Glomerular visceral epithelial cell (primary cell): ENCODE results near the gene MRTO4.
A peak's percentile ranks its signal among the peaks of the same experiment; 100 is the strongest.
"Not testable (repeated sequence)": the region's sequence is repeated elsewhere in the genome, so short reads cannot be mapped to it uniquely, and the experiment has no call there.

ENCODE experiments used
- DNase-seq: peaks from one replicate; pipeline ENCODE4 v3.0.0-alpha.2; 2016; ENCODE audit errors: extremely low spot score

Gene MRTO4

DNA sequence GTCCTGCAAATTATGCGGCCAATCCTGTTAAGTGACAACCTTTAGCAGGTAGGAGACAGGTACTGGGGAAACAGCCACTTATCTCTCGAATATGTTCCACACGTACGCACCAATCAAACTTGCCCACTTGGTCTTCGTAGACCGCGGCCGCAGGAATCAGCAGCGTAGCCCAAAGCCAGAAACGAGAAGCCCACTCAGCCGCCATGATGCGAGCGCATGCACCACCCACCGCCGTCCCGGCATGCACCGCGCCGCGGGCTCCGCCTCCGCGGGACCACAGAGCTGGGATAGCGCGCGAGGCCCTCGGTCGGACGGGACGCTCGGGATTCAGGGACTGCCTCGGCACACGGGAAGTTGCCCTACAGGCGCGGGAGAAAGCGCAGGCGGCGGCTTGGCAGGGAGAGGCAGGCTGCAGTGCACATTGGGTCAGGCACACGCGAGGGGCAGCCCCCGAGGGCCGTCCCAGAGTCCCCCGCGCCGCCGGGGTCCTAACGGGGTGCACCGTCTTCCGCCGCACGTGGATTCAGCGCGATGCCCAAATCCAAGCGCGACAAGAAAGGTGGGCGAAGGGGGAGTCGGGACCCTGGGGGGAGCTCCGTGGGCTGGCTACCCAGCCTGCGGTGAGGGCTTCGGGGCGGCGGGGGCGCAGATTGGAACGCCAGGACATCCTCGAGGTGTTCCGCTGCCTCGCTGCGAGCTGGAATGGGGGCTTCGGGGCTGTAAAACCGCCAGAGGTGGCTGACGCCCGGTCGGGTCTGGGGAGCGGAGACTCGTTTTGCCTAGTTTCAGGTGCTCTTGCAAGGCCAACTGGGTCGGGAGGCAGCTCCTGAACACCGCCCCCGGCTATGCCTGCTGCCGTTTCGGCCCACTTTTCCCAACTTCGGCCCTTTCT lies at the start of gene MRTO4, which contains the start of gene EMC1:
MRTO4 (plus strand) TSS at position 501 of the 892 bp plus-strand sequence; CDS start at position 532, 31 bp downstream.
EMC1 (minus strand) TSS at position 220 of the 892 bp plus-strand sequence; CDS start at position 205, 15 bp downstream.
- DNase-seq: peak; percentile 84

DNA sequence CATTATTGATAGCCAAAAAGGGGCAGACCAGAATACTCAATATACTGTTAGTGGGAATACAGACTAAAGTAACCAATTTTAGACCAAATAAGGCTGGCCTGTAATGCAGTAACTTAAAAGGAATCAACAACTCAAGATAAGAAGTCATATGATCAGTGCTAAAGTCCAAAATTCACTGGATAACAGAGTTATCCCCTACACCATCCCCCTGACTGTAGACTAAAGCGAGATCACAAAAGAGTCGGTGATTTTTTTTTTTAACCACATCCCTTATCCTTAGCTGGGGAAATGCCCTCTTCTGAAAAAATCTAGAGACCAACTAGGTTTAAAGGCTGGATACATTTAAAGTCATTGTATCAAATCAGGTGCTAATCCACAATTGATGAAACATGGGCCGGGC lies 49.2 kb upstream of the MRTO4 start:
- DNase-seq: no peak

DNA sequence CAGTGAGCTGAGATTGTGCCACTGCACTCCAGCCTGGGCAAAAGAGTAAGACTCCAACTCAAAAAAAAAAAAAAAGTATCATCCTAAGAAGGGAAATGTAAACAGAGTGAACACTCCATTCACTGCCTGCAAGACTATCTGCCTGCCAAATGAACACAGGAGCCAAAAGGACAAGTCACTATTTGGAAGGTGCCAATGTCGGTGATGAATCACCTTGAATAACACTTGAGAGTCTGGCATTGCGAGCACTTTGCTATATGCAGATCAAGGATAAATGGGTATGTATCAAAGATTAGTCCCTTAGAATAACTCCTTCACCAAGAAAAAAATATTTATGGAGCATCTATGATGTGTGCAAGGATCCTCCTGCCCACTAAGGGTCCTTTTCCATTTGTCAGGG lies 48.2 kb upstream of the MRTO4 start:
- peak; percentile 39 for DNase-seq

DNA sequence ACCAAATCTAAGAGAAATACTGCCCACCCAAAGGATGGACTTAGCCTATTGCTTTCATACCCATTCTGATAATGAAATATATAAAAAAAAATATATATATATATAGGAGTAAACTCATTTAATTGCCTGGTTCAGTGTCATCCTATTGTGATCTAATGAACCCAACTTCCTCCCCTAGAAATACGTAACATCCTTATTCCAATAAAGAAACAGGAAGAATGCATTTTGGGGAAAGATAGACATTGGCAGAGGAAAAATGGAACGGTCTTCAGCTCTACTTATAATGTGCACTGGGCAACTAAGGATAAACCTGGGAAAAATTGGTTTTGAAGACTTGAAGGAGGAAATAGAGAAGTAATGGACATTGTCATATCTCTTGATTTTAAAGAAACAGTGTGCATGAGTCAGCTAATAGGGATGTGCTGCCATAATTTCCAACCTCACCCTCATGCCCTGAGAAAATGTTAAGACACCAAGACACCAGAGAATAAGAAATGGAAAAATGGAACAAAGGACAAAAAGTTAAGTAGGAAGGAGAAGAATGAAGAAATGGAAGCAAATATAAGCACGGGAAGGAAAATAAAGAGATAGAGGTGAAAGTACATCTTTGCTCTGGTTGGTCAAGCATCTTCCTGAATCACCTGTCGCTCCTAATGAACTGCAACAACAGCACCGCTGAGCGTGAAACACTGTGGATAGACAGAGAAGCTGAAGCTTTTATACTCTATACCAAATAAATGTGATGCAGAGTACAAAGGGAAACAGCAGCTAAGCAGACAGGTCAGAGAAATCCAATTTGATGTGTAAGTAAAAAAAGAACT lies 46.9 kb upstream of the MRTO4 start:
- no peak for DNase-seq

DNA sequence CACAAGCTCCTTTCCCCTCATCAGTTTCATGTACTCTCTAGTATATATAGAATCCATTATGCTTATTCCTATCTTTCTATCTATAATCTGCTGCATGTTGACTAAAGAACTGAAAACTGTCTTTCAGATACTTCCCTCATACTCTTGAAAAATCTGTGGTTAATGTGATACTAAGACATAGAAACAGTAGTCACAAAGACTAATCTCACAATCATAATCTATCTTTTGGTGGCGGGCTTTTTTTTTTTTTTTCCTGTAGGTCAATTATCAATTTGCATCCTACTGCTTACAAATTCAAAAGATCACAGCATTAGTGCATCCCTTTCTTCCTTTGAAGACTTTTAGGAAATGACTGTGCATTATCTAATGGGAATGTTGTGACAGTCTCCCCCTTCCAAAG lies 46.2 kb upstream of the MRTO4 start:
- no peak for DNase-seq

DNA sequence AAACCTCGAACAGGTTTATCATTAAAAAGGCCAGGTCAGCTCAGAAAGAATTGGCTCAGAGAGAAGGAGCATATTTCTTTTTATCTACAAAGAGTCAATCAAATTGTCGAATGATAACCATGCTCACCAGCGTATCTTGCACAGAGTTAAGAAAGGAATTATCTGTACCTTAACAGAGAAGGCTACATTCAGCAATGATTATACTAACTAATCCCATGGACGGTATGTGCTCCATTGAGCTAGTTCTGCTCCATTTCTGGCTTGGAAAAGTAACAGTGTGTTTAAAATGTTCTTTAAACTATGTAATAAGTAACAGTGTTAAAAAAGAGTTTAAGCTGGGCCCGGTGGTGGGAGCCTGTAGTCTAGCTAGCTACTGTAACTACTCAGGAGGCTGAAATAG lies 45.8 kb upstream of the MRTO4 start:
- no peak for DNase-seq

DNA sequence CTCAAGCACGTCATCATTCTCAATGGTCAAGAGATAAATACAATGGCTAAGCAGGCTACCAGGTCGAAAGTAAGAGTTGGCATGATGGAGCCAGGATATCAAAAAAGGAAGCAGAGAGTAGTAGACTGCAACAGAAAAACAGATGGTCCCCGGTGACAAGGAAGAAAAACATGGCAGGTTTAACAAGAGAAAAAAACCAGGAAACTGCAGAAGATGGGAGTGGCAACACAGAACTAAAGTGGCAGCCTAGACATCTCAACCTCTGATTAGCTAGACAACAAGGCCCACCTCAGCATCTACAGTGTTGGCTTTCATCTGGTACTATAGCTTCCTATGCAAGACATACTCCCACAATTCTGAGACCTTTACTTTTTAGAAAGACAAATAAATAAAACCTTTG lies 44.7 kb upstream of the MRTO4 start:
- DNase-seq: no peak

DNA sequence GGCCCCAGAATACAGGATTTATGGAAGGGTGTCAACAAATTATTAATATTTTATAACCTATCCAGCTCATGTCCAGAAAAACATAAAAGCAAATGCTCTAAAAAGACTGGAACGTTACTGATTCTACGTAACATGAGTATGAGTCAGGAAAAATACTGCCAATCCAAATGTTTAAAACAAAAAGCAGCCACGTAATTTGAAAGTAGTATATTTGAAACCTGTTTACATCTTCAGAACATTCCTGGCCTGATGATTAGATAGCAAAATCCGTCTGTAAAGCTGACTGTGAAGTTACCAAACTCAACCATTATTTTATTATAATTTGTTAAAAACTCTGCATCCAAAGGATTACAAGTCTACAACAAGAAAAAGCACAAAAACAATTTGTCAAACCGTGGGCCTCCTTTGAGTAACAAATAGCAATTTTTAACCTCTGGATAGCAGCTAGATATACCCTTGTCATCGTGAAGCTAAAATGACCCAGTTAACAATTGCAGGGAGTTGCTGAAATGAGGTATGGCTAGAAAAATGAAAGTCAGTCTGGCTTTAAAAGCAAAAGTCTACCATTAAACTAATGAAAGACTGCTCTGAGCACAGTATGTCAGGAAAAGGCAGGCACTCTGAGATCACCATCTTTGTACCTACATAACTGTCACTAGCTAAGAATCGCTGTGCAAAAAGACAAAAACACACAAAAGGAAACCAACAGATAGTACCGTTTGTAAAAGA lies 42.7 kb upstream of the MRTO4 start:
- peak; percentile 9 for DNase-seq

DNA sequence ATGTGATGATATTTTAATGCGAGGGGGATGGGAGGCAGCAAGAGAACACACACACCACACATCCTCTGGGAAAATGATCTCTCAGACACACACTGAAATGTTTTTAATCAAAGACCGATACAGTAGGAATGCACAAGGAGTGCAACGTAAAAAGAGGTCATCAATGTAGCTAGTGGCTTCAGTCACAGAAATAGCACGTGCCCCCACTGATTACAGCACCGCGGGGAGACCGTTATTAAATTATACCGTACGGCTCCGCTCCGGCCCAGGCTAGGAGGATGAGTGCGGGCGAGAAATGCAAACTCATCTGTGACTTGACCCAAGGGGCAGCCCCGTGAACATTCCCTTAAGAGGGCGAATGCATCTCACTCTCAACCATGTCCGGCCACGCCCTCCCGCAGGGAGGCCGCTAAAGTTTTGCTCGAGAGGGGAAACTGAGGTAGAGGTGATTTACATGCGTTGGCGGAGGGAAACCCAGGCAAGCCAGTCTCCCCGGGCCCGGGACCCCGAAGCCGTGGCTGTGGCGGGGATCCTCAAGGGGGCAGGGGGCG lies 42.1 kb upstream of the MRTO4 start:
- peak; percentile 32 for DNase-seq

DNA sequence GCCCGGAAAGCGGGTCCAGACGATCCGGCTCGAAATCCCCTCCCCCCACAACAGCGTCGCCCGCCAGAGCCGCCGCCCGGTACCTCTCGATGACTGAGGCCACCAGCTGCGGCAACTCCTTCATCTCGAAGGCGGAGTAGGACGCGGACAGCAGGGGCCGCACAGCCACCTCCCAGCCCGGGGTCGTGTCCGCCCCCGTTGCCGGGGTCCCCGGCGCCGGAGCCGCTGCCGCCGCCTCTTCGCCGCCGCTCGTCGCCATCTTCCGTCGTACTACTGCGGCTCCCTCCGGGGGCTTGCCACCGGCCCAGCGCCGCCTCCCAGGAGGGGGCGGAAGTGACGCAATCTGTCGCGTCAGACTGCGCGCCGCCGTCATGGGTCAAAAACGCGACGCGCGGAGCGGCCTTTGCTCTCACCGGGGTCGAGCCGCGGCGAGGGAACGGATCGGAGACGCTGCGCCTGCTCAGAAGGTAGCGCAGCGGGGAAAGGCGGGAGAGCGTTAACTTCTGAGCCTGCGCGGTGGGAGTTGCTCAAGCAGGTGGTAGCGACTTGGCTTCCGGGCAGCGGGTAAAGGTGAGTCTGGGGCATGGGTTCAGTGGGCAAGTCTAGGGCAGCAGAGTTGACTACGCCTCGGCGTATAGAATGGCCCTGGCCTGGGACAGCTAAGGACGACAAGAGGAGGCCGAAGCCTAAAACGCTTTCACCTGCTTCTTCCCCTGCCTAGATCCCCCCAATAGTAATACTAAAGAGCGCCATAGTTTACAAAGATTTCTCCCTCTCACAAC lies 41.4 kb upstream of the MRTO4 start, which contains the start of gene UBR4:
UBR4 (minus strand) TSS at position 277 of the 782 bp plus-strand sequence; CDS start at position 259, 18 bp downstream.
- peak; percentile 93 for DNase-seq

DNA sequence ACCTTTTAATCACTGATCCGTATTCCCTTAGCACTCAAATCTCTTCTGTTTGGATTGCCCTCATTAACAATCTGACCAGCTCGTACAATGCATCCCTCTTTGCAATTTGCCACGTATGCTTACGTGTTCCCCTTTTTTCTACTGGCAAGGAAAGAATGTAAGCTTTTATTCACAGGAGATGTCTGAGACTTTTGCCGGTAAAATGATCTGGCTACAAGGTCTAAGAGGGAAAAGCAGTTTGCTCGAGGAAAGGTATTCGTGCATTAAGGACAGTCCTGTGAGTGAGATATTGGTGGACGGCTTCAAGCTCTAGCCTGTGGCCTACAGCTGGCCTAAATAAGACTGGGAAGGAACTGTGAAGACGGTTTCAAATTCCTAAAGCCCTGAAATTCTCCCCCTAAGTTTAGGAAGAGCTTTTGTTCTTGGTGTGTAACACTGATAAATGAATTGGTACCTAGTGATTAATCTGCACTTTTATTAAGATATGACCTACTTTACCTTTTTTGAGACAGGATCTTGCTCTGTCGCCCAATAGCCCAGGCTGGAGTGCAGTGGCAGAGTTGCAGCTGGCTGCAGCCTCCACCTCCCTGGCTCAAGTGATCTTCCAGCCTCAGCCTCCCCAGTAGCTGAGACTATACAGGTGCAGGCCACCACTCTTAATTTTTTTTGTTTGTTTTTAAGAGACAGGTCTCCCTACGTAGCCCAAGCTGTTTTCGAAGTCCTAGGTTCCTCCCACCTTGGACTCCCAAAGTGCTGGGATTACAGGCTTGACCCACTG lies 40.6 kb upstream of the MRTO4 start:
- DNase-seq: peak; percentile 10

DNA sequence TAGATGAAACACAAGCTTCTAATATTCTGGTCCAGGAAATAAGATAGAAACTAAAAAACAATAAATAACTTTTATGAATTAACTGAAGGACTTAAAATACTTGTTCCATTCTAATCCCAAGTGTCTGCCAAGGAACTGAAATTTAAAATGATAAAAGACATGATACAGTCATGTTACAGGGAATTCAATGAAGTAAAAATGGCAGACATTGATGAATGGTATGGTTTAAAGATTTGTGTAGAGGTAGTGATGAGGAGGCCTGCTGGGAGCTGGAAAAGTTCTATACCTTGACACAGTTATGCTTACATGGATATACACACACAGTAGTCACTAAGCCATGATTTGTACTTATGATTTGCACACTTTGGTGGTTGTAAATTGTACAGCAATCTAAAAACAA lies 39.4 kb upstream of the MRTO4 start:
- DNase-seq: no peak

DNA sequence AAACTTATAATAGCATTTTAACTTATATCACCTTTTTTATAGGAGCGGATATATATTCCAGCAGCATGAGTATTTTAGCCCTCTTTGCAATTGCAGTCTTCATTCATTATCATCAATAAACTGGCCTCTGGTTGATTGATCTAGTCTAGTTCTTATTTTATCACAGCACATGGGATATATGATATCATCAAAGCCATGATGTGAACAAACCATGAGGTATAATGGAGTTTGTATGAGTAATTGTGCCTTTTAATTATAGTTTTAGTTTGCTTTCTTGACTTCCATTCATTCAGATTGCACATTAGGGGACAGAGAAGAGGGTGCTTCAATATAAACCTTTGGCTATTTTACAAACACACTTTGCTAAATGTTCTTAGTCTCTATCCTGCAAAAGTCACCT lies 38.0 kb upstream of the MRTO4 start:
- DNase-seq: no peak

DNA sequence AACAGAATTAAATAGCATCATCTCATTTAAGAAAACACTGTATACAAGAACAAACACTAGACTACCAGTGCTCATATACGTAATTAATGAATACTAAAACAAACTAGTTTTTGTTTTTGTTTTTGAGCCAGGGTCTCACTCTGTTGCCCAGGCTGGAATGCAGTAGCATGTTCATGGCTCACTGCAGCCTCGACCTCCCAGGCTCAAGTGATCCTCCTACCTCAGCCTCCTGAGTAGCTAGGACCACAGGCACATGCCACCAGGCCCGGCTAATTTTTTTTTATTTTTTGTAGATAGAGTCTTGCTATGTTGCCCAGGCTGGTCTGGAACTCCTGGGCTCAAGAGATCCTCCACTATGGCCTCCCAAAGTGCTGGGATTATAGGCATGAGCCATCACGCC lies 35.0 kb upstream of the MRTO4 start:
- DNase-seq: not testable (repeated sequence)

DNA sequence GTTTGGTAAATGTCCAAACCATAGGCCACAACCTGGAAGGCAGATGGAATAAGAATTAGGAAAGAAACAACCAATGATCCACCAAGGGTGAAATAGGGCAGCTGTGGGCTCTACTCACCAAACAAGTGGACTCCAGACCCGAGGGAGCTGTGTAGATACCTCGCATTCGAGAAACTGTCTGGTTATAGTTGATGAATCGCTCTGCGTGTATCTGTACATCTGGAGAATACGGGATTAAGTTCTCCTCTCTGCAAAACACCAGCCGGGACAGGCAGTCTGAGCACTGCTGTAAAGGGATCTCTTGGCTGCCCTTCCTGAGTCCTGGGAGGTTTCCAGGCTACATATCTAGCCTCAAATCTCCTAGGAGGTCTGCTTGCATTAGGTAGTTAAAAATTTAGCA lies 32.2 kb upstream of the MRTO4 start:
- no peak for DNase-seq

DNA sequence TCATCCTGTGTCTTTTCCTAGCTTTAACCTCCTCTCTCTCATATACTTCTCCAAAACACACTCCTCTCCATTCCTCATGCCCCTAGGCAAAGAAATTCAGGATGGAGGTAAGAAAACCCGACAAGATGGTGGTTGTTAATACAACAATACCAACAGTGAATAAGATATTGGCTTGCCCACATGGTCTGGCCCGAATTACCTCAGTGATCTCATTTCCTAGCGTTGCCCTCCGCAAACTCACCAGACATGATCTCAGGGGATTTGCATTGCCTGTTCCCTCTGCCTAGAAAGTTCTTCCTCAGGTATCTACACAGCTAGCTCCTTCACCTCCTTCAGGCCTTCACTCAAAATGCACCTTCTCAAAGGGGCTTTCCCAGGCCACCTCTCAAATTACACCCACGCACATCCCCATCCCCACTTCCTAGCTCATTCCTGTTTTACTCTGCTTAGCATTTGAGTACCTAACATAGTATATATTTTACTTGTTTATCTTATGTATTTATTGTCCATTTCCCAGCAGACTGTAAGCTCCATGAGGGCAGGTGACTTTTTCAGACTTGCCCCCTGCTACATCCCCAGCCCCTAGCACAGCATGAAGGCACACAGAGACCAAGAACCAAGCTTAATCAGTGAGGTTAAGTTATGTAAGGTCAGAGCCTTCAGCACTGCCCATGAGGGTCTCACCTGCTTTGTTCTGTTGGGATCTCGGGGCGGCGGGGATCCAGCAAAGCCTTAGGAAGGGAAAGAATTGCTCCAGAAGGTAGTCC lies 31.3 kb upstream of the MRTO4 start:
- DNase-seq: no peak

DNA sequence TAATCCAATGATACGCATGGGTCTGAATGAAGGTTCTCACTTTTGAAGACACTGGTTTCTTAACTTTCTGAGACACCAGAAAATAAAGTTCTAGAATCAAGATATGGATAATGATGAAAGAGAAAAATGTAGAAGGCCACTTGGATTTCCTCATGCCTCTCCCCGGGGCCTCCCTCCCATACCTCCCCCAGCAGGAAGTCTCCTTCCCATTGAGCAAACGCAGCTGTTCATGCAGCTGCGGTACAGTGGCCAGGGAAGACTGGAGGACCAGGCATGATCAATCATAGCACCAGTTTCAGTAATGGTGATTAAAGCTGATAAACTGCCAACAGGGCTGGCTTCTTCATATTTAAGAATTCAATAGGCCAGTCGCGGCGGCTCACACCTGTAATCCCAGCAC lies 30.6 kb upstream of the MRTO4 start:
- DNase-seq: no peak

DNA sequence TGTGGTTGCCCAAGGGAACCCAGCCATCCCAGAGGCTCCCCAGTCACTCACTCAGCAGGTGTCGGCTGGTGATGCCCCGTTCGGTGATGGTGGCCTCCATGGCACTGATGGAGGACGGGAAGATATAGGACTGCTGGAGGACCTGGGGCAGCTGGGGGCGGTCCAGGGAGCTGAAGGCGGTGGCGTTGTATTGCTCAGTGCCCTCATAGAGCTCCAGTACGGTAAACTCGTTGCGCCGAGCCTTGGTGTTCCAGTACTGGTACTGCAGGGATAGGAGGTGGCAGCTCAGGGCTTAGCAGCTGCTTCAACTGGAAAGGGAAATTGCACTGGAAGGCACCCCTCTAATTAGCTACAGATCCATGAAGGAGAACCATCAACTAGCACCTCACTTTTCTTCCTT lies 29.0 kb upstream of the MRTO4 start:
- DNase-seq: no peak
